ENCODE measurements around the gene VPS51.
"Not testable (repeated sequence)": the region's sequence is repeated elsewhere in the genome, so short reads cannot be mapped to it uniquely, and the experiment has no call there.

VPS51 gene

GRCh38 chr11:65115361-65116082, 19.5 kb downstream of the VPS51 start:
- CTCF ChIA-PET = interaction anchor here (8.7 kb wide), 1 partner anchor 17 kb away, joined by 60 read pairs; the partner anchor contains the start of gene VPS51
- DNase-seq = no peak
- peaks cover 68% of the 10 kb centered on the region for H3K4me1 Mint-ChIP-seq

GRCh38 chr11:65116370-65117205, 20.6 kb downstream of the VPS51 start:
- Mint-ChIP-seq H3K4me3 (peak overlapping the region; percentile 90), H3K4me1 (peaks cover 67% of the 10 kb centered on the region)
- peak; percentile 78 for DNase-seq

More at GRCh38 chr11:65115361-65116082, 19.5 kb downstream of the VPS51 start:
- H3K27me3 Mint-ChIP-seq = peaks cover 4% of the 10 kb centered on the region
- H3K9me3 Mint-ChIP-seq = no peaks in the 10 kb centered on the region
- H3K36me3 Mint-ChIP-seq = peaks cover 30% of the 10 kb centered on the region
- H3K27ac Mint-ChIP-seq = peak overlapping the region; percentile 98
- H3K4me3 Mint-ChIP-seq = peak overlapping the region; percentile 90

DNA sequence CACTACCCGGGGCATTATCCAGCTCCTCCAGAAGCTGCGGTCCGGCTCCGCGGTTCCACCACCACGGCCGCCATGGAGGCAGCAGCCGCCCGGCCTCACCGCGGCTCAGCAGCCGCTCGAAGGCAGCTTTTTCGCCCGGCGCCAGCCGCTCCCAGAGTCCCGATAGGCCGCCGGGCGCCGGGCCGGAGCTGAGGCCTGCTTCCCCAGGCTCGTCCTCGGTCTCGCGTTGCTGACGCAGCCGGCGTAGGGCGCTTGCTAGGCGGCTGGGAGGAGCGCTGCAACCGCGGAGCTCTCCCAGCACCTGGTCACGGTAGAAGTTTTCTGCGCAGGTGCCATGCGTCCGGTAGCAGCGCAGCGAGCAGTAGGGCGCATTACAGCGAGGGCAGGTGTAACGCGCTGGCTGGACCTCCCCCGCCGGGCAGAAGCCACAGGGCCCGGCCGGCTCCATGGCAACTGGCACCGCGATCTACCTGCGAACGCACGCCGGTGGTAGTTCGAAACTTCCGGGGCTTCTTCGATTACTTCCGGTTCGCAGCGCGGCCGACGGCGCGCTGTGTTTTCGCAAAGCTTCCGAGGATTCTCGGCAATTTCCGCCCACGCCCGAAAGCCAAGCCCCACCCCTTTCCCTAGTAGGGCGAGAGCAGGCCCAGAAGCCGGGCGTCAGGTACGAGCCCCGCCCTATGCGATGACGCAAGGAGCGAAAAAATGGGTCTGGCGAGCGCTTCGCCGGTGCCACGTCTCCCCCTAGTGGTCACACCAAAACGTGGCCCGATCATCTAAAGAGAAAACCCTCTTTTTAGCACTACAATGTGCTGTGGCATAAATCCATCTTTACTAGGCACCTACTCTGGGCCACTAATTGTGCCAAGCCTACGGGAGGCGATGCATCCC, 21.4 kb downstream of the VPS51 start, which contains the start of gene ZNHIT2:
ZNHIT2 (minus strand) TSS at position 496 of the 891 bp plus-strand sequence; CDS start at position 448, 48 bp downstream.
- Mint-ChIP-seq H3K4me3 (peak within 1 kb of the TSS; percentile 90), H3K27ac (peak within 1 kb of the TSS; percentile 98), H3K36me3 (peaks cover 46% of the 10 kb centered on the region), H3K9me3 (no peaks in the 10 kb centered on the region), H3K4me1 (peaks cover 68% of the 10 kb centered on the region), H3K27me3 (no peaks in the 10 kb centered on the region)
- DNase-seq = peak; percentile 100
- CTCF ChIA-PET = interaction anchor here (0.7 to 2.2 kb wide), 12 partner anchors 9 to 273 kb away, joined by 3 to 11 read pairs (median 4); partner anchors contain the start of genes ARL2, CDC42BPG, CDCA5 and SAC3D1

More at GRCh38 chr11:65116370-65117205, 20.6 kb downstream of the VPS51 start:
- peaks cover 3% of the 10 kb centered on the region for H3K27me3 Mint-ChIP-seq
- peak overlapping the region; percentile 98 for H3K27ac Mint-ChIP-seq
- no peaks in the 10 kb centered on the region for H3K9me3 Mint-ChIP-seq
- peaks cover 38% of the 10 kb centered on the region for H3K36me3 Mint-ChIP-seq
- CTCF ChIA-PET = interaction anchor here (1.1 to 2.2 kb wide), 7 partner anchors 9 to 272 kb away, joined by 3 to 11 read pairs (median 5); partner anchors contain the start of genes ARL2, CDC42BPG, CDCA5 and SAC3D1

GRCh38 chr11:65118097-65118837, 22.3 kb downstream of the VPS51 start:
- no peak for DNase-seq
- Mint-ChIP-seq H3K4me3 (peak overlapping the region; percentile 90), H3K36me3 (peaks cover 45% of the 10 kb centered on the region), H3K4me1 (peaks cover 70% of the 10 kb centered on the region), H3K27ac (peak overlapping the region; percentile 98), H3K9me3 (no peaks in the 10 kb centered on the region), H3K27me3 (no peaks in the 10 kb centered on the region)
- CTCF ChIA-PET = interaction anchor here (0.7 to 4.3 kb wide), 9 partner anchors 7 to 296 kb away, joined by 3 to 33 read pairs (median 4); partner anchors contain the start of genes ARL2 and TM7SF2

DNA sequence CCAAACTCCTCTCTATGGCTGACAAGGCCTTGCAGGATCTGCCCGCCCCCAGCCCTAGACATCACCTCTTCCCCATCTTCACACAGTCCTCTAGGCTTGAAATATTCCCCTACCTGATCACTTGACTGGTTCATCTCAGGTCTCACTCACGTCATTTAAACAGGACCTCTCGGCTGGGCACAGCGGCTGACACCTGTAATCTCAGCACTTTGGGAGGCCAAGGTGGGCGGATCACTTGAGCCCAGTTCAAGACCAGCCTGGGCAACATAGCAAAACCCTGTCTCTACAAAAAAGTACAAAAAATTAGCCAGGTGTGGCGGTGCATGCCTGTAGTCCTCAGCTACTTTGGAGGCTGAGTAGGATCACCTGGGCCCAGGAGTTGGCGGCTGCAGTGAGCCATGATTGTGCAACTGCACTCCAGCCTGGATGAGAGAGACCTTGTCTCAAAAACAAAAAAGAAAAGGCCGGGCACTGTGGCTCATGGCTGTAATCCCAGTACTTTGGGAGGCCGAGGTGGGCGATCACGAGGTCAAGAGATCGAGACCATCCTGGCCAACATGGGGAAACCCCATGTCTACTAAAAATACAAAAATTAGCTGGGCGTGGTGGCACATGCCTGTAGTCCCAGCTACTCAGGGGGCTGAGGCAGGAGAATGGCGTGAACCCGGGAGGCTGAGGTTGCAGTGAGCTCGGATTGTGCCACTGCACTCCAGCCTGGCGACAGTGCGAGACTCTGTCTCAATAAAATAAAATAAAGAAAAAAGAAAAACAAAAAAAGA, 23.1 kb downstream of the VPS51 start:
- not testable (repeated sequence) for H3K27me3 Mint-ChIP-seq, H3K9me3 Mint-ChIP-seq, DNase-seq, H3K4me3 Mint-ChIP-seq
- peaks cover 44% of the 10 kb centered on the region for H3K36me3 Mint-ChIP-seq
- H3K27ac Mint-ChIP-seq = peak overlapping the region; percentile 98
- CTCF ChIA-PET = interaction anchor here (0.7 to 4.3 kb wide), 7 partner anchors 7 to 297 kb away, joined by 3 to 33 read pairs (median 4); partner anchors contain the start of genes ARL2 and TM7SF2
- H3K4me1 Mint-ChIP-seq = peaks cover 69% of the 10 kb centered on the region

DNA sequence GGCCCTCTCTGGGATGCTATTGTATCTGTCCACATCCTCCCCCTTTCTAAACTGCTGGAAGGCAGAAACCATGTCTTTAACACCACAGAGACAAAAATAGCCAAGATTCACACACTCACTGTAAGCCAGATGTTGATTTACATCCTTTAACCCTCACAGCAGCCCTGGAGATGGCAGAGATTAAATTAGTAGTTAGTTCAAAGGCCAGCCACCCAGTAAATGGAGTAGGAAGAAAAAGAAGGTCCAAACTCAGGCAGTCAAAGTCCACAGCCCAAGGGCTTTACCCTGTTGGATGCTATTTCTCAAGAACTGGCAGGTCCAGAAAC, 23.6 kb downstream of the VPS51 start:
- DNase-seq = no peak
- CTCF ChIA-PET = interaction anchor here (1.1 to 4.3 kb wide), 2 partner anchors 8 to 12 kb away, joined by 3 to 33 read pairs; partner anchors contain the start of gene TM7SF2
- Mint-ChIP-seq H3K36me3 (peaks cover 47% of the 10 kb centered on the region), H3K9me3 (no peaks in the 10 kb centered on the region), H3K27me3 (no peaks in the 10 kb centered on the region), H3K4me1 (peaks cover 67% of the 10 kb centered on the region), H3K27ac (peak overlapping the region; percentile 76), H3K4me3 (no peak overlapping the region)

DNA sequence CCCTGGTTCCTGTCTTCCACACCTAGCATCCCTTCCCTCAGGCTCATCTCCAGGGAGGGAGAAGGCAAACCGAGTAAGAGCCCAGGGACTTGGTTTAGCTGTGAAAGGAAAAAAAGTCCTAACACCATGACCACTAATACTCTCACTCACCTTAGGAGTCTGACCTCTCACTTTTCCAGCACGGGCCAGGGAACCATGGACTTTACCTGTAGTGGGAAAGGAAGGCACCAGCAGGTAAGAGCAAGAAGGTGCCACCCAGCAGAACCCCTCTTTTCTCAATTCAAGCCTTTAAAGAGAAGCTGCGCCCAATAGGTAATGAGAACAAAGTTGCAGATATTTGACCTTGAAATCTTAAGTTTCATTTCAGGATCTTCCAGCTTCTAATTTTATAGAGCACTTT, 24.8 kb downstream of the VPS51 start:
- no peak for DNase-seq
- Mint-ChIP-seq H3K27me3 (no peaks in the 10 kb centered on the region), H3K4me3 (peak overlapping the region; percentile 97), H3K4me1 (peaks cover 61% of the 10 kb centered on the region), H3K36me3 (peaks cover 54% of the 10 kb centered on the region), H3K27ac (peak overlapping the region; percentile 100), H3K9me3 (no peaks in the 10 kb centered on the region)
- CTCF ChIA-PET = interaction anchor here (1.8 to 4.3 kb wide), 3 partner anchors 9 to 60 kb away, joined by 6 to 33 read pairs (median 9); partner anchors contain the start of genes CAPN1, SYVN1 and TM7SF2

DNA sequence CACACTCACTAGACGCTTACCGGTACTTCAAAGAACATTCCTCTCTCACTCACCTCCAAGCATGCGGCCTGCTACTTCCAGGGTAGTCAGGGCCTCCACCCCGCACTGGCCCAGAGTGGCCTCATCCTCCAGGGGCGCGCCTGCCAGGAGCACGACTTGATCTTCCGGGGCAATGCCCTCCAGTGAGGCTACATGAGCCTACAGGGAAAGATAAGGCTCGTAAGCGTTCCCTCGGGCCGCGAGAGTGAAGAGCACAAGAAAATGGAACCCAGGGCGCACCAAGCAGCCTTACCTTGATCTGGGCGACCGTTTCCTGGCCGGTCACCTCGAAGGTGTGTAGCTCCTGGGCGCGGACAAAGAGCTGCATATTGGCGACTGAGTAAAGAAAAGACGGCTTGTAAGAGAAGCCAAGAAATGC, 25.4 kb downstream of the VPS51 start:
- Mint-ChIP-seq H3K4me1 (peaks cover 55% of the 10 kb centered on the region), H3K9me3 (no peaks in the 10 kb centered on the region), H3K4me3 (peak overlapping the region; percentile 97), H3K27ac (peak overlapping the region; percentile 100), H3K36me3 (peaks cover 57% of the 10 kb centered on the region), H3K27me3 (no peaks in the 10 kb centered on the region)
- DNase-seq = peak; percentile 61
- CTCF ChIA-PET = interaction anchor here (0.7 to 4.3 kb wide), 5 partner anchors 10 to 109 kb away, joined by 3 to 33 read pairs (median 6); partner anchors contain the start of genes CAPN1, SYVN1 and TM7SF2

- CTCF ChIA-PET = interaction anchor here (0.7 to 4.3 kb wide), 5 partner anchors 10 to 109 kb away, joined by 3 to 33 read pairs (median 6); partner anchors contain the start of genes CAPN1, SYVN1 and TM7SF2
These were observed 26.1 kb downstream of the VPS51 start, which contains the start of the genes FAU and MRPL49 for GRCh38 chr11:65121865-65122696. Gene FAU (minus strand): TSS chr11:65122134. CDS start chr11:65121813, 321 bp downstream. Gene MRPL49 (plus strand): TSS chr11:65122321. CDS start chr11:65122347, 26 bp downstream.

DNA sequence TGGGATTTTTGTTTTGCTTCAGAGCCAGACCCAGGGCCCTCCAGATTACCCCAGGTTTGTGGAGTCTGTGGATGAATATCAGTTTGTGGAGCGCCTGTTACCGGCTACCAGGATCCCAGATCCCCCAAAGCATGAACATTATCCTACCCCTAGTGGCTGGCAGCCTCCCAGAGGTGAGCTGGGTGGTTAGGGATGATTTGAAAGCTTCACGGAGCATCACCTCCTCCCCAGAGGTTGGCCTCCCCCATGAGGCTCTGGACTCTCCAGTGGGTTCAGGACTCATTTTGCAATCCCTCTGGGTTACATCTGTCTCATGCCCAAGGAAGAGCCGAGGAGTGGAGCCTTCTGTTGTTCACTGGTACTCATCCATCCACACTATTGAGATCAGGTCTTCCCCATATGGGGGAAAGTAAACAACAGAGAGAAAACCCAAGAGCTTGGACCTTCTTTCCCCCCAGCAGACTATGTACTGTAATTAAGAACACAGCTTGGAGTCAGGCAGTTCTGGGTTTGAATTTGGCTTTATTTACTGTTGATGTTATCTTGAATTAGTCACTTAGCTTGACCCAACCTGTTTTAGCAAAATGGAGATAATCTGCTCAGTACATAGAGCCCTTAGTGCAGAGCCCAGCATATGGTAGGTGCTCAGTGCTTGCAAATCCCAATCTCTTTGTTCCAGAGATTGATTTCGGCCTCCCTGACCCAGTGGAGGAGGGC, 28.6 kb downstream of the VPS51 start:
- no peak overlapping the region for H3K4me3 Mint-ChIP-seq
- H3K36me3 Mint-ChIP-seq = peaks cover 54% of the 10 kb centered on the region
- CTCF ChIA-PET = interaction anchor here (1.1 kb wide), 1 partner anchor 13 kb away, joined by 3 read pairs; no protein-coding TSS in a partner anchor

More at GRCh38 chr11:65121865-65122696, 26.1 kb downstream of the VPS51 start, which contains the start of the genes FAU and MRPL49:
- H3K4me3 Mint-ChIP-seq = peak within 1 kb of the TSS; percentile 97
- H3K9me3 Mint-ChIP-seq = no peaks in the 10 kb centered on the region
- peak; percentile 100 for DNase-seq
- peak within 1 kb of the TSS; percentile 100 for H3K27ac Mint-ChIP-seq
- peaks cover 51% of the 10 kb centered on the region for H3K4me1 Mint-ChIP-seq
- H3K36me3 Mint-ChIP-seq = peaks cover 60% of the 10 kb centered on the region
- H3K27me3 Mint-ChIP-seq = no peaks in the 10 kb centered on the region

More for the DNA sequence above, 28.6 kb downstream of the VPS51 start:
- peaks cover 39% of the 10 kb centered on the region for H3K4me1 Mint-ChIP-seq
- DNase-seq = no peak
- H3K27ac Mint-ChIP-seq = peak overlapping the region; percentile 14
- H3K9me3 Mint-ChIP-seq = no peaks in the 10 kb centered on the region
- H3K27me3 Mint-ChIP-seq = no peaks in the 10 kb centered on the region
